Endothelial cell of umbilical vein (primary cell): Measurements from ENCODE around the gene ADAMTS6. TPM values are rescaled to one million over a fixed set of nuclear protein-coding genes. Genes with fewer than 3 reads are reported as not detected.

Experiments
- BruUV-seq: library from RNA; stranded (reverse); fragments of 400-500 nt; replicated peaks from 2 replicates; lab custom pipeline; 2021; lab: Mats Ljungman, UMichigan
- CTCF ChIA-PET: fragments of 300-600, 350-600 bp; sonication (Branson Sonifier 250); formaldehyde crosslinking; loops from one replicate; lab custom pipeline; 2021; ENCODE audit warnings: antibody characterized with exemption, inconsistent platforms; lab: Charles Lee
- POLR2A ChIA-PET: fragments of 300-600, 350-600 bp; sonication (Branson Sonifier 250); formaldehyde crosslinking; loops from one replicate; lab custom pipeline; 2021; ENCODE audit warnings: antibody characterized with exemption, inconsistent platforms; lab: Charles Lee
- DNase-seq: peaks from one replicate; pipeline ENCODE4 v3.0.0-alpha.2; 2011; ENCODE audit warnings: low read depth, low spot score
- FAIRE-seq: peaks from 2 replicates; lab custom pipeline; 2011; peaks lifted over from hg19 to GRCh38; lab: Jason Lieb, UNC
- H2AFZ ChIP-seq: 2 replicates; pipeline ENCODE4 v1.6.0; 2012; ENCODE audit warnings: low read depth, low read length, control low read depth, inconsistent platforms
- H3K27ac ChIP-seq: 2 replicates; pipeline ENCODE4 v1.5.1; 2011; ENCODE audit warnings: low read depth, mild to moderate bottlenecking, control low read depth, low read length, moderate library complexity; ENCODE audit not compliant: insufficient read depth
- H3K27me3 ChIP-seq, 2 experiments: 2 replicates each; pipeline versions ENCODE4 v1.6.0 to v1.6.1; 2011; ENCODE audit warnings: low read length in 2 of 2, mixed read lengths in 1 of 2; ENCODE audit not compliant: control insufficient read depth in 2 of 2, insufficient read depth in 2 of 2
- H3K36me3 ChIP-seq, 2 experiments: 2 replicates in 1 of 2; 3 replicates in 1 of 2; pipeline ENCODE4 v1.5.1; 2011; ENCODE audit warnings: low read length in 2 of 2, mild to moderate bottlenecking in 1 of 2, moderate library complexity in 1 of 2; ENCODE audit not compliant: control insufficient read depth in 2 of 2, insufficient read depth in 2 of 2; ENCODE audit errors: extremely low read depth in 1 of 2
- H3K4me1 ChIP-seq: 3 replicates; pipeline ENCODE4 v1.5.1; 2011; ENCODE audit warnings: mild to moderate bottlenecking, low read length; ENCODE audit not compliant: control insufficient read depth, insufficient read depth; ENCODE audit errors: extremely low read depth
- H3K4me2 ChIP-seq: 2 replicates; pipeline ENCODE4 v1.6.1; 2011; ENCODE audit warnings: low read length, control low read depth, mixed read lengths; ENCODE audit not compliant: insufficient read depth
- H3K4me3 ChIP-seq, 3 experiments: fragments of 200-600 bp in 1 of 3; sonication (generic), shearing (Covaris generic) in 1 of 3; replicated peaks in 1 of 3; 2 replicates each; pipeline ENCODE4 v1.5.1; 2011 to 2016; ENCODE audit warnings: control low read depth in 3 of 3, low read length in 3 of 3, mild to moderate bottlenecking in 2 of 3, inconsistent platforms in 1 of 3, low read depth in 1 of 3, moderate library complexity in 1 of 3; ENCODE audit not compliant: insufficient read depth in 1 of 3
- H3K79me2 ChIP-seq: 2 replicates; pipeline ENCODE4 v1.6.0; 2012; ENCODE audit warnings: low read length, inconsistent platforms; ENCODE audit not compliant: control insufficient read depth, insufficient read depth
- H3K9ac ChIP-seq: replicated peaks from 2 replicates; pipeline ENCODE3; 2011; ENCODE audit warnings: low read length, control low read depth; ENCODE audit not compliant: insufficient read depth; ENCODE audit errors: extremely low read depth
- H3K9me1 ChIP-seq: replicated peaks from 3 replicates; pipeline ENCODE4 v1.6.0; 2011; ENCODE audit warnings: mild to moderate bottlenecking, low read length; ENCODE audit not compliant: control insufficient read depth, insufficient read depth; ENCODE audit errors: extremely low read depth
- H3K9me3 ChIP-seq: replicated peaks from 2 replicates; pipeline ENCODE4 v1.5.1; 2012; ENCODE audit warnings: low read length, inconsistent platforms; ENCODE audit not compliant: control insufficient read depth, insufficient read depth
- H4K20me1 ChIP-seq: replicated peaks from 2 replicates; pipeline ENCODE3; 2011; ENCODE audit warnings: mild to moderate bottlenecking, low read length; ENCODE audit not compliant: control insufficient read depth, insufficient read depth; ENCODE audit errors: extremely low read depth
- EZH2 ChIP-seq: IDR thresholded peaks from 2 replicates; pipeline ENCODE4 v1.6.1; 2012; ENCODE audit warnings: borderline replicate concordance, low read depth, mild to moderate bottlenecking, moderate library complexity, low read length, inconsistent platforms; ENCODE audit not compliant: severe bottlenecking
- FOS ChIP-seq: IDR thresholded peaks from 2 replicates; pipeline ENCODE4 v1.6.1; 2011; ENCODE audit warnings: mild to moderate bottlenecking, low read length, moderate library complexity, borderline replicate concordance; ENCODE audit not compliant: insufficient read depth
- GATA2 ChIP-seq: IDR thresholded peaks from 2 replicates; pipeline ENCODE4 v1.7.0; 2011; ENCODE audit warnings: low read depth, mild to moderate bottlenecking, moderate library complexity, mixed read lengths, low read length; ENCODE audit not compliant: insufficient read length, insufficient read depth
- JUN ChIP-seq: IDR thresholded peaks from 2 replicates; pipeline ENCODE4 v1.6.1; 2011; ENCODE audit warnings: borderline replicate concordance, low read depth; ENCODE audit not compliant: insufficient read length, insufficient read depth
- MYC ChIP-seq: IDR thresholded peaks from one replicate; pipeline ENCODE4 v1.6.1; 2011; ENCODE audit warnings: mild to moderate bottlenecking, low read depth, low read length
- POLR2A ChIP-seq: IDR thresholded peaks from 2 replicates; pipeline ENCODE4 v1.6.1; 2012; ENCODE audit warnings: low read depth, mild to moderate bottlenecking, control low read depth, low read length
- POLR2AphosphoS5 ChIP-seq: IDR thresholded peaks from 2 replicates; pipeline ENCODE4 v1.6.1; 2012; ENCODE audit warnings: low read depth, mild to moderate bottlenecking, control low read depth, low read length, moderate library complexity; ENCODE audit not compliant: insufficient read depth
- dilution Hi-C: fragments of 300-500 bp; cut with MboI; formaldehyde crosslinking; loops from one replicate; pipeline ENCODE4 v1.15.0; 2019; ENCODE audit warnings: low sequenced_read_pairs; ENCODE audit not compliant: extremely low pct_ligation_motif_present
- intact Hi-C: fragments of 100-400 bp; cut with micrococcal nuclease; formaldehyde crosslinking; loops from one replicate; pipeline ENCODE4 v1.10.0; 2022
- polyA plus RNA-seq, 4 experiments: library from polyadenylated mRNA; depleted of rRNA in 3 of 4; stranded (reverse) in 3 of 4; unstranded in 1 of 4; fragments of >200 nt; gene quantifications; 2 replicates each; pipeline versions ENCODE4 v1.2.1 to v1.2.3, GENCODE V29; 2011 to 2012; ENCODE audit warnings: missing spikeins in 1 of 4
- total RNA-seq: library from RNA; stranded (reverse); gene quantifications from 2 replicates; pipeline ENCODE4 v1.2.3, GENCODE V29; 2021
- TF ChIP-seq, protein P1 (sequence below), 2 donors: IDR thresholded peaks; 1 replicate in 1 of 2; 2 replicates in 1 of 2; pipeline ENCODE4 v1.5.1; 2011; ENCODE audit warnings: low read length in 2 of 2, mild to moderate bottlenecking in 2 of 2, moderate library complexity in 2 of 2, control low read depth in 1 of 2, inconsistent platforms in 1 of 2, low read depth in 1 of 2; ENCODE audit not compliant: insufficient read depth in 1 of 2; ENCODE audit errors: extremely low read depth in 1 of 2
- TF ChIP-seq, protein P2 (sequence below): IDR thresholded peaks from 2 replicates; pipeline ENCODE4 v1.6.1; 2011; ENCODE audit not compliant: insufficient read depth, insufficient read length

The ADAMTS6 gene
- total and polyA plus RNA-seq, 2 donors (not counting 3 experiments of a cell fraction or from before 2014, with no cell fraction given), result 20.4 to 43.4 TPM

DNA sequence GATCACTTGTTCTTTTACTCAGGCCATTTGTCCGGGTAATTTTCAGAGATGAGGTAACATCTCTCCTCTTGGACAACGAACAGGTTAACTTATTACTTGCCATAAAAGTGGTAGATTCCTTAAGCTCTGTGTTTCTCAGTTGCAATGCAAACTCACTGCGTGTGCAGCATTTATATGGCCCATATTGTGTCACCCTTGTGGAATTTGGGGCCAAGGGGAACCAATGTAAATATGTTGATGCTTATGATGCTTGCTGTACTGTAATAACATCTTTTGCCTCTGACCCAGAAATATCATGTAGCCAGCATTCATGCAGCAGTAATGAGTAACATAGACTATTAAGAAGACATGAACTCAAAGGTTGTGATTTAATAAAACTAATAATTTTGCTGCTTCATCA is 175.8 kb downstream of the ADAMTS6 start:
- Histone ChIP-seq H3K9me3 (no peaks in the 10 kb centered on the region), H4K20me1 (no peaks in the 10 kb centered on the region), H3K4me3 (no peak overlapping the region), H3K4me2 (no peak overlapping the region), H3K9ac (no peak overlapping the region), H3K4me1 (no peaks in the 10 kb centered on the region), H3K79me2 (no peaks in the 10 kb centered on the region), H3K27me3 (no peaks in the 10 kb centered on the region), H2AFZ (no peak overlapping the region), H3K27ac (no peak overlapping the region), H3K36me3 (peaks cover 0 to 10% of the 10 kb centered on the region in 2 experiments), H3K9me1 (no peaks in the 10 kb centered on the region)
- dilution Hi-C loops, result no loop called here
- ChIA-PET POLR2A (no interaction called here), CTCF (no interaction called here)
- no peak for DNase-seq
- intact Hi-C loops, result no loop called here
- FAIRE-seq, result no peak
- TF ChIP-seq POLR2A (no peak), FOS (no peak), GATA2 (no peak), POLR2AphosphoS5 (no peak), JUN (no peak), MYC (no peak), EZH2 (no peak)
- TF ChIP-seq, protein P1, sequence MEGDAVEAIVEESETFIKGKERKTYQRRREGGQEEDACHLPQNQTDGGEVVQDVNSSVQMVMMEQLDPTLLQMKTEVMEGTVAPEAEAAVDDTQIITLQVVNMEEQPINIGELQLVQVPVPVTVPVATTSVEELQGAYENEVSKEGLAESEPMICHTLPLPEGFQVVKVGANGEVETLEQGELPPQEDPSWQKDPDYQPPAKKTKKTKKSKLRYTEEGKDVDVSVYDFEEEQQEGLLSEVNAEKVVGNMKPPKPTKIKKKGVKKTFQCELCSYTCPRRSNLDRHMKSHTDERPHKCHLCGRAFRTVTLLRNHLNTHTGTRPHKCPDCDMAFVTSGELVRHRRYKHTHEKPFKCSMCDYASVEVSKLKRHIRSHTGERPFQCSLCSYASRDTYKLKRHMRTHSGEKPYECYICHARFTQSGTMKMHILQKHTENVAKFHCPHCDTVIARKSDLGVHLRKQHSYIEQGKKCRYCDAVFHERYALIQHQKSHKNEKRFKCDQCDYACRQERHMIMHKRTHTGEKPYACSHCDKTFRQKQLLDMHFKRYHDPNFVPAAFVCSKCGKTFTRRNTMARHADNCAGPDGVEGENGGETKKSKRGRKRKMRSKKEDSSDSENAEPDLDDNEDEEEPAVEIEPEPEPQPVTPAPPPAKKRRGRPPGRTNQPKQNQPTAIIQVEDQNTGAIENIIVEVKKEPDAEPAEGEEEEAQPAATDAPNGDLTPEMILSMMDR (IDR thresholded peaks at IDR 0.05; ENCODE audit: extremely low read depth in 1 of 2, insufficient read depth in 1 of 2, low read depth in 1 of 2, low read length in 2 of 2), result no peak
- TF ChIP-seq, protein P2, sequence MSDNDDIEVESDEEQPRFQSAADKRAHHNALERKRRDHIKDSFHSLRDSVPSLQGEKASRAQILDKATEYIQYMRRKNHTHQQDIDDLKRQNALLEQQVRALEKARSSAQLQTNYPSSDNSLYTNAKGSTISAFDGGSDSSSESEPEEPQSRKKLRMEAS, result no peak
- BruUV-seq, result no TSS peak
